Measurements from ENCODE around the gene HIBCH. TPM values are rescaled to one million over a fixed set of nuclear protein-coding genes. Genes with fewer than 3 reads are reported as not detected.

Gene HIBCH
- total and polyA plus RNA-seq, 9 of the 15 experiments (the other 6 are each of a cell fraction or from before 2014, with no cell fraction given): 17.0 to 65.4 (median 28.3) TPM

GRCh38 chr2:190343536-190344275 lies 24.1 kb upstream of the HIBCH start, which contains the start of gene INPP1:
TSS of gene INPP1 (plus strand) at chr2:190343589. CDS start at chr2:190360103, 16,514 bp downstream.
- H4K20me1 ChIP-seq (replicated peaks; ENCODE audit: control insufficient read depth, insufficient read depth, low read length): no peaks in the 10 kb centered on the region
- no peaks in the 10 kb centered on the region for H3K9me3 ChIP-seq (replicated peaks; ENCODE audit: control insufficient read depth, insufficient read depth, low read depth, low read length)
- CTCF ChIA-PET (ENCODE audit: low intra/inter-chr PET ratio): no interaction called here
- BruUV-seq (replicated peaks): no TSS peak
- H3K9me1 ChIP-seq (ENCODE audit: control insufficient read depth, insufficient read depth, low read length): no peaks in the 10 kb centered on the region
- no peaks in the 10 kb centered on the region; the same call in 2 of the 3 replicates for H3K79me2 ChIP-seq (ENCODE audit: control insufficient read depth, insufficient read depth, low read length)
- peaks cover 0 to 9% of the 10 kb centered on the region in 2 experiments; a peak in 4 of 5 replicates for H3K4me1 ChIP-seq (replicated peaks in 1 of 2; ENCODE audit: control insufficient read depth in 2 of 2, insufficient read depth in 2 of 2, low read length in 2 of 2)
- no peak for DNase-seq (ENCODE audit: extremely low read depth in 1 of 4, low spot score in 3 of 4)
- WGBS (ENCODE audit: insufficient coverage, low coverage, missing lambda C conversion rate): 100% methylated on average over 1 of the region's 99 CpGs
- H2AFZ ChIP-seq (ENCODE audit: low read depth, low read length): 0 out of 2 replicates have a peak within 1 kb of the TSS, but pooled peaks have one; percentile 39
- H3K27ac ChIP-seq (ENCODE audit: extremely low read depth, low read depth, low read length): no peak within 1 kb of the TSS
- intact Hi-C loops (cut with micrococcal nuclease): no loop called here
- H3K4me3 ChIP-seq: no peak within 1 kb of the TSS
- no peak within 1 kb of the TSS for H3K4me2 ChIP-seq (ENCODE audit: insufficient read depth, low read length)
- in situ Hi-C loops (cut with MboI): no loop called here
- TF ChIP-seq JUND (IDR thresholded peaks at IDR 0.05; ENCODE audit: borderline replicate concordance, low read depth, low read length) (no peak), JUND (tag; IDR thresholded peaks at IDR 0.05; ENCODE audit: borderline replicate concordance, low read depth, low read length) (no peak), ZBTB33 (CRISPR knock-in tag; IDR thresholded peaks at IDR 0.05) (0 out of 2 replicates have a peak, but pooled peaks have one; percentile 10), HNRNPL (IDR thresholded peaks at IDR 0.05; ENCODE audit: low read depth, low read length) (no peak)
- H3K27me3 ChIP-seq (ENCODE audit: control insufficient read depth in 2 of 2, insufficient read depth in 2 of 2, low read length in 2 of 2): no peaks in the 10 kb centered on the region
- no peak for FAIRE-seq
- no peaks in the 10 kb centered on the region for H3K36me3 ChIP-seq (ENCODE audit: control insufficient read depth, insufficient read depth, low read length)
- ATAC-seq: no peak
- POLR2A ChIA-PET: no interaction called here
- H3K9ac ChIP-seq (ENCODE audit: insufficient read depth in 1 of 2, low read depth in 2 of 2, low read length in 2 of 2): no peak within 1 kb of the TSS; a peak in 1 of 4 replicates

All from K562 (cell line).